Endothelial cell of umbilical vein (primary cell): ENCODE measurements around the gene SPNS2. TPM values are rescaled to one million over a fixed set of nuclear protein-coding genes. Genes with fewer than 3 reads are reported as not detected.

Experiments
- BruUV-seq: library from RNA; stranded (reverse); fragments of 400-500 nt; replicated peaks from 2 replicates; lab custom pipeline; 2021; lab: Mats Ljungman, UMichigan
- CTCF ChIA-PET: fragments of 300-600, 350-600 bp; sonication (Branson Sonifier 250); formaldehyde crosslinking; loops from one replicate; lab custom pipeline; 2021; ENCODE audit warnings: antibody characterized with exemption, inconsistent platforms; lab: Charles Lee
- POLR2A ChIA-PET: fragments of 300-600, 350-600 bp; sonication (Branson Sonifier 250); formaldehyde crosslinking; loops from one replicate; lab custom pipeline; 2021; ENCODE audit warnings: antibody characterized with exemption, inconsistent platforms; lab: Charles Lee
- DNase-seq: peaks from one replicate; pipeline ENCODE4 v3.0.0-alpha.2; 2011; ENCODE audit warnings: low read depth, low spot score
- FAIRE-seq: peaks from 2 replicates; lab custom pipeline; 2011; peaks lifted over from hg19 to GRCh38; lab: Jason Lieb, UNC
- H2AFZ ChIP-seq: 2 replicates; pipeline ENCODE4 v1.6.0; 2012; ENCODE audit warnings: low read depth, low read length, control low read depth, inconsistent platforms
- H3K27ac ChIP-seq: 2 replicates; pipeline ENCODE4 v1.5.1; 2011; ENCODE audit warnings: low read depth, mild to moderate bottlenecking, control low read depth, low read length, moderate library complexity; ENCODE audit not compliant: insufficient read depth
- H3K27me3 ChIP-seq, 2 experiments: 2 replicates each; pipeline versions ENCODE4 v1.6.0 to v1.6.1; 2011; ENCODE audit warnings: low read length in 2 of 2, mixed read lengths in 1 of 2; ENCODE audit not compliant: control insufficient read depth in 2 of 2, insufficient read depth in 2 of 2
- H3K36me3 ChIP-seq, 2 experiments: 2 replicates in 1 of 2; 3 replicates in 1 of 2; pipeline ENCODE4 v1.5.1; 2011; ENCODE audit warnings: low read length in 2 of 2, mild to moderate bottlenecking in 1 of 2, moderate library complexity in 1 of 2; ENCODE audit not compliant: control insufficient read depth in 2 of 2, insufficient read depth in 2 of 2; ENCODE audit errors: extremely low read depth in 1 of 2
- H3K4me1 ChIP-seq: 3 replicates; pipeline ENCODE4 v1.5.1; 2011; ENCODE audit warnings: mild to moderate bottlenecking, low read length; ENCODE audit not compliant: control insufficient read depth, insufficient read depth; ENCODE audit errors: extremely low read depth
- H3K4me2 ChIP-seq: 2 replicates; pipeline ENCODE4 v1.6.1; 2011; ENCODE audit warnings: low read length, control low read depth, mixed read lengths; ENCODE audit not compliant: insufficient read depth
- H3K4me3 ChIP-seq, 3 experiments: fragments of 200-600 bp in 1 of 3; sonication (generic), shearing (Covaris generic) in 1 of 3; replicated peaks in 1 of 3; 2 replicates each; pipeline ENCODE4 v1.5.1; 2011 to 2016; ENCODE audit warnings: control low read depth in 3 of 3, low read length in 3 of 3, mild to moderate bottlenecking in 2 of 3, inconsistent platforms in 1 of 3, low read depth in 1 of 3, moderate library complexity in 1 of 3; ENCODE audit not compliant: insufficient read depth in 1 of 3
- H3K79me2 ChIP-seq: 2 replicates; pipeline ENCODE4 v1.6.0; 2012; ENCODE audit warnings: low read length, inconsistent platforms; ENCODE audit not compliant: control insufficient read depth, insufficient read depth
- H3K9ac ChIP-seq: replicated peaks from 2 replicates; pipeline ENCODE3; 2011; ENCODE audit warnings: low read length, control low read depth; ENCODE audit not compliant: insufficient read depth; ENCODE audit errors: extremely low read depth
- H3K9me1 ChIP-seq: replicated peaks from 3 replicates; pipeline ENCODE4 v1.6.0; 2011; ENCODE audit warnings: mild to moderate bottlenecking, low read length; ENCODE audit not compliant: control insufficient read depth, insufficient read depth; ENCODE audit errors: extremely low read depth
- H3K9me3 ChIP-seq: replicated peaks from 2 replicates; pipeline ENCODE4 v1.5.1; 2012; ENCODE audit warnings: low read length, inconsistent platforms; ENCODE audit not compliant: control insufficient read depth, insufficient read depth
- H4K20me1 ChIP-seq: replicated peaks from 2 replicates; pipeline ENCODE3; 2011; ENCODE audit warnings: mild to moderate bottlenecking, low read length; ENCODE audit not compliant: control insufficient read depth, insufficient read depth; ENCODE audit errors: extremely low read depth
- CTCF ChIP-seq, 2 donors: IDR thresholded peaks; 1 replicate in 1 of 2; 2 replicates in 1 of 2; pipeline ENCODE4 v1.5.1; 2011; ENCODE audit warnings: low read length in 2 of 2, mild to moderate bottlenecking in 2 of 2, moderate library complexity in 2 of 2, control low read depth in 1 of 2, inconsistent platforms in 1 of 2, low read depth in 1 of 2; ENCODE audit not compliant: insufficient read depth in 1 of 2; ENCODE audit errors: extremely low read depth in 1 of 2
- FOS ChIP-seq: IDR thresholded peaks from 2 replicates; pipeline ENCODE4 v1.6.1; 2011; ENCODE audit warnings: mild to moderate bottlenecking, low read length, moderate library complexity, borderline replicate concordance; ENCODE audit not compliant: insufficient read depth
- GATA2 ChIP-seq: IDR thresholded peaks from 2 replicates; pipeline ENCODE4 v1.7.0; 2011; ENCODE audit warnings: low read depth, mild to moderate bottlenecking, moderate library complexity, mixed read lengths, low read length; ENCODE audit not compliant: insufficient read length, insufficient read depth
- JUN ChIP-seq: IDR thresholded peaks from 2 replicates; pipeline ENCODE4 v1.6.1; 2011; ENCODE audit warnings: borderline replicate concordance, low read depth; ENCODE audit not compliant: insufficient read length, insufficient read depth
- MYC ChIP-seq: IDR thresholded peaks from one replicate; pipeline ENCODE4 v1.6.1; 2011; ENCODE audit warnings: mild to moderate bottlenecking, low read depth, low read length
- POLR2AphosphoS5 ChIP-seq: IDR thresholded peaks from 2 replicates; pipeline ENCODE4 v1.6.1; 2012; ENCODE audit warnings: low read depth, mild to moderate bottlenecking, control low read depth, low read length, moderate library complexity; ENCODE audit not compliant: insufficient read depth
- dilution Hi-C: fragments of 300-500 bp; cut with MboI; formaldehyde crosslinking; loops from one replicate; pipeline ENCODE4 v1.15.0; 2019; ENCODE audit warnings: low sequenced_read_pairs; ENCODE audit not compliant: extremely low pct_ligation_motif_present
- intact Hi-C: fragments of 100-400 bp; cut with micrococcal nuclease; formaldehyde crosslinking; loops from one replicate; pipeline ENCODE4 v1.10.0; 2022
- polyA plus RNA-seq, 4 experiments: library from polyadenylated mRNA; depleted of rRNA in 3 of 4; stranded (reverse) in 3 of 4; unstranded in 1 of 4; fragments of >200 nt; gene quantifications; 2 replicates each; pipeline versions ENCODE4 v1.2.1 to v1.2.3, GENCODE V29; 2011 to 2012; ENCODE audit warnings: missing spikeins in 1 of 4
- total RNA-seq: library from RNA; stranded (reverse); gene quantifications from 2 replicates; pipeline ENCODE4 v1.2.3, GENCODE V29; 2021

Gene SPNS2
- total and polyA plus RNA-seq, 2 donors (not counting 3 experiments of a cell fraction or from before 2014, with no cell fraction given): 70.2 to 77.3 TPM

GRCh38 chr17:4527134-4527533 is 28.5 kb downstream of the SPNS2 start:
- TF ChIP-seq CTCF (IDR thresholded peaks at IDR 0.05; ENCODE audit: extremely low read depth in 1 of 2, insufficient read depth in 1 of 2, low read depth in 1 of 2, low read length in 2 of 2): no peak
- no peak for TF ChIP-seq GATA2
- TF ChIP-seq MYC: no peak
- no peak for TF ChIP-seq POLR2AphosphoS5
- TF ChIP-seq JUN: no peak
- no peak for TF ChIP-seq FOS
- intact Hi-C loops: no loop called here
- Histone ChIP-seq H3K79me2 (no peaks in the 10 kb centered on the region), H3K9me1 (no peaks in the 10 kb centered on the region), H3K9me3 (no peaks in the 10 kb centered on the region), H3K36me3 (peaks cover 0 to 16% of the 10 kb centered on the region in 2 experiments), H4K20me1 (no peaks in the 10 kb centered on the region), H3K4me1 (peaks cover 36% of the 10 kb centered on the region), H3K4me2 (no peak overlapping the region), H3K9ac (no peak overlapping the region), H2AFZ (no peak overlapping the region), H3K4me3 (no peak overlapping the region), H3K27me3 (no peaks in the 10 kb centered on the region), H3K27ac (no peak overlapping the region)
- ChIA-PET POLR2A (no interaction called here), CTCF (interaction anchor here (0.6 to 1.2 kb wide), 3 partner anchors 9 to 106 kb away, joined by 3 to 4 read pairs (median 3); no protein-coding TSS in a partner anchor)
- dilution Hi-C loops: no loop called here
- DNase-seq (no peak), FAIRE-seq (no peak)
- BruUV-seq: no TSS peak
